ENCODE measurements around the gene CRYM. TPM values are rescaled to one million over a fixed set of nuclear protein-coding genes. Genes with fewer than 3 reads are reported as not detected.

The CRYM gene
- total RNA-seq, 1 donor from 2014 or later, result 4.6 TPM

GRCh38 chr16:21217121-21217520, 61.0 kb downstream of the CRYM start:
- H3K4me1 Mint-ChIP-seq, result no peaks in the 10 kb centered on the region
- DNase-seq (ENCODE audit: low spot score in 2 of 2, unreplicated experiment in 2 of 2), result no peak
- H3K4me3 Mint-ChIP-seq, result no peak overlapping the region
- H3K27me3 Mint-ChIP-seq (ENCODE audit: low read depth), result peaks cover 16% of the 10 kb centered on the region
- H3K9me3 Mint-ChIP-seq, result peaks cover 13% of the 10 kb centered on the region
- H3K36me3 Mint-ChIP-seq, result no peaks in the 10 kb centered on the region
- no peak for TF ChIP-seq CTCF (IDR thresholded peaks at IDR 0.05; ENCODE audit: unreplicated experiment)
- H3K27ac Mint-ChIP-seq, result peak overlapping the region; percentile 34

DNA sequence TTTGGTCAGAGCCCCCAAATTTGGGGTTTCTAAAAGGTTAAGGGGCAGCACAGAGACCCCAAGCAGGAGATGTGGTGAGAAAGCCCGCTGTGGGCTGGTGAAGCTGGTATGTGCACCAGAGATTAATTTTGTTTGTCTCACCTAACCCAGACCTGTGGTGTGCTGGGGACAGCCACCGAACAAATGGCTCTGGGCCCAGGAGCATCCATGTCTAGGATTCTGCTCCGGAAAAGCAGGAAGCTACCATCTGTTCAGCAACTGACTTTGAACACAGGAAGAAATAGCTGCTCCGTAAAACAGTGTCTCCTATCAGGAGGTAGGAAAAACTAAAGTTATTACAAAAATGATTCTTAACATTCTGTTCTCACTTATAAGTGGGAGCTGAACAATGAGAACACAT, 64.0 kb downstream of the CRYM start:
- Mint-ChIP-seq H3K36me3 (no peaks in the 10 kb centered on the region), H3K4me1 (no peaks in the 10 kb centered on the region), H3K9me3 (peaks cover 4% of the 10 kb centered on the region), H3K4me3 (no peak overlapping the region), H3K27me3 (ENCODE audit: low read depth) (peaks cover 3% of the 10 kb centered on the region), H3K27ac (no peak overlapping the region)
- DNase-seq (ENCODE audit: low spot score in 2 of 2, unreplicated experiment in 2 of 2), result no peak
- TF ChIP-seq CTCF (IDR thresholded peaks at IDR 0.05; ENCODE audit: unreplicated experiment), result no peak

DNA sequence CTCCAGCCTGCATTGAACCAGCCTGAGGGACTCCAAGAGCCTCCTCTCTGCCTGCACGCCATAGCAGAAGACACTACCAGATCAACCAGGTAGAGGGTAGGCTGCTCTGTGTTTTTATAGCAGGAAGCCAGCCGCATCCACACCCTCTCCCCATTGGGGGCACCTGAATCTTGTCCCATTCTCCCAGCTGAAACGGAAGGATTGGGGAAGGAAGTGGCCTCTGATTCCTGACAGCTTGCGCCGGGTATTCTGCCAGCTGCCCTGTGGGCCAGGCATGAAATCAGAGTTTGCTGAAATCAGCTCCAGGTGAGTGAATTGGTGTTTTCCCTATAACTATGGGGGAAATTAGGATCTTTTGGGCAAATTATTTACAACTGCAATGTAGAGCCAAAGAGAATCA, 66.6 kb downstream of the CRYM start, which contains the start of gene ZP2:
ZP2 (minus strand) TSS at position 89 of the 400 bp plus-strand sequence; CDS start at position 62, 27 bp downstream.
- H3K27me3 Mint-ChIP-seq (ENCODE audit: low read depth), result peaks cover 3% of the 10 kb centered on the region
- H3K4me1 Mint-ChIP-seq, result no peaks in the 10 kb centered on the region
- H3K9me3 Mint-ChIP-seq, result peaks cover 6% of the 10 kb centered on the region
- no peak for DNase-seq (ENCODE audit: low spot score in 2 of 2, unreplicated experiment in 2 of 2)
- no peak for TF ChIP-seq CTCF (IDR thresholded peaks at IDR 0.05; ENCODE audit: unreplicated experiment)
- no peak within 1 kb of the TSS for H3K27ac Mint-ChIP-seq
- no peaks in the 10 kb centered on the region for H3K36me3 Mint-ChIP-seq
- H3K4me3 Mint-ChIP-seq, result no peak within 1 kb of the TSS

Other genes starting within 250 kb of the CRYM start
- gene DNAH3, start 127.4 kb downstream of the CRYM start, total RNA-seq, result not detected in 3 replicates
- 19.1 to 22.0 TPM (median 21.4 TPM) in 3 replicates for gene LDAF1, start 119.6 kb downstream of the CRYM start, total RNA-seq
- not detected in 3 replicates for gene ZP2, start 66.7 kb downstream of the CRYM start, total RNA-seq
- gene ANKS4B, start 44.6 kb downstream of the CRYM start, total RNA-seq, result not detected in 3 replicates